Measurements from ENCODE around the gene LEAP2. TPM values are rescaled to one million over a fixed set of nuclear protein-coding genes. Genes with fewer than 3 reads are reported as not detected.
A peak's percentile ranks its signal among the peaks of the same experiment; 100 is the strongest.

Gene LEAP2
- polyA plus RNA-seq, 2 of the 4 experiments (the other 2 are of a cell fraction) = 1.6 to 4.8 TPM

GRCh38 chr5:132837868-132838267 lies 35.6 kb upstream of the LEAP2 start:
- Histone ChIP-seq H3K9me3 (no peaks in the 10 kb centered on the region), H3K4me2 (no peak overlapping the region), H3K4me1 (peaks cover 4% of the 10 kb centered on the region; the same call in 1 of the 3 replicates), H3K4me3 (no peak overlapping the region), H3K27ac (no peak overlapping the region)
- DNase-seq (ENCODE audit: low read depth in 1 of 2, low spot score in 1 of 2) = no peak
- 81% methylated on average over 2 of the region's 2 CpGs for WGBS (ENCODE audit: missing lambda C conversion rate)
- ChIA-PET CTCF (interaction anchor here (2.8 to 2.9 kb wide), 2 partner anchors 8 to 18 kb away, joined by 14 read pairs; partner anchors contain the start of gene SHROOM1), POLR2A (no interaction called here)
- TF ChIP-seq HES2 (IDR thresholded peaks at IDR 0.05) (no peak), POLR2AphosphoS2 (conservative IDR thresholded peaks at IDR 0.05; ENCODE audit: low read length) (no peak), ZSCAN20 (CRISPR knock-in tag; IDR thresholded peaks at IDR 0.05) (no peak), USF2 (IDR thresholded peaks at IDR 0.05) (no peak), HOXB5 (CRISPR knock-in tag; IDR thresholded peaks at IDR 0.05) (no peak)
- FAIRE-seq = no peak
- ATAC-seq = no peak; a peak in 1 of 6 replicates

- Histone ChIP-seq H3K4me3 (no peak overlapping the region), H3K27ac (no peak overlapping the region), H3K4me2 (no peak overlapping the region), H3K4me1 (peaks cover 4% of the 10 kb centered on the region; the same call in 1 of the 3 replicates), H3K9me3 (no peaks in the 10 kb centered on the region)
- TF ChIP-seq JUNB (IDR thresholded peaks at IDR 0.05) = no peak
- TF ChIP-seq POLR2AphosphoS2 (conservative IDR thresholded peaks at IDR 0.05; ENCODE audit: low read length) = no peak
- no peak for TF ChIP-seq NFE2L2 (conservative IDR thresholded peaks at IDR 0.05; ENCODE audit: low read length)
- ATAC-seq = no peak
- FAIRE-seq = no peak
- DNase-seq (ENCODE audit: low read depth in 1 of 2, low spot score in 1 of 2) = no peak
- ChIA-PET CTCF (interaction anchor here (1.0 to 2.9 kb wide), 3 partner anchors 9 to 28 kb away, joined by 4 to 14 read pairs (median 14); partner anchors contain the start of genes GDF9, SHROOM1 and UQCRQ), POLR2A (no interaction called here)
- WGBS (ENCODE audit: missing lambda C conversion rate) = 71% methylated on average over 3 of the region's 3 CpGs
Measured at GRCh38 chr5:132838516-132839282, 34.8 kb upstream of the LEAP2 start.

GRCh38 chr5:132839426-132840301 lies 33.8 kb upstream of the LEAP2 start:
- CTCF ChIA-PET = interaction anchor here (1.0 to 2.9 kb wide), 3 partner anchors 10 to 27 kb away, joined by 4 to 14 read pairs (median 14); partner anchors contain the start of genes GDF9, SHROOM1 and UQCRQ
- Histone ChIP-seq H3K4me2 (no peak overlapping the region), H3K4me1 (peaks cover 4% of the 10 kb centered on the region; the same call in 1 of the 3 replicates), H3K27ac (peak overlapping the region in 1 of 2 experiments; percentile 9; a peak in 1 of 6 replicates), H3K4me3 (no peak overlapping the region), H3K9me3 (no peaks in the 10 kb centered on the region)
- WGBS (ENCODE audit: missing lambda C conversion rate) = 82% methylated on average over 8 of the region's 8 CpGs
- no peak for FAIRE-seq
- TF ChIP-seq USF2 (IDR thresholded peaks at IDR 0.05) (no peak), HES2 (IDR thresholded peaks at IDR 0.05) (no peak), CEBPB (IDR thresholded peaks at IDR 0.05) (no peak), E2F6 (IDR thresholded peaks at IDR 0.05; ENCODE audit: borderline replicate concordance, low read depth) (no peak), NR3C1 (IDR thresholded peaks at IDR 0.05) (no peak), POLR2AphosphoS2 (conservative IDR thresholded peaks at IDR 0.05; ENCODE audit: low read length) (no peak), ZNF302 (CRISPR knock-in tag; IDR thresholded peaks at IDR 0.05) (no peak), EP300 (IDR thresholded peaks at IDR 0.05) (no peak), FOSB (CRISPR knock-in tag; IDR thresholded peaks at IDR 0.05) (no peak), HOXA7 (CRISPR knock-in tag; IDR thresholded peaks at IDR 0.05) (no peak), CHD2 (IDR thresholded peaks at IDR 0.05; ENCODE audit: low read length, partially characterized antibody) (no peak), HOXB5 (CRISPR knock-in tag; IDR thresholded peaks at IDR 0.05) (no peak), RCOR1 (IDR thresholded peaks at IDR 0.05; ENCODE audit: low read depth, low read length) (no peak), POLR2A (IDR thresholded peaks at IDR 0.05; ENCODE audit: low read length) (no peak), SMC3 (IDR thresholded peaks at IDR 0.05) (no peak), ESRRA (IDR thresholded peaks at IDR 0.05; ENCODE audit: borderline replicate concordance, low read length) (no peak)
- ATAC-seq = no peak
- DNase-seq (ENCODE audit: low read depth in 1 of 2, low spot score in 1 of 2) = no peak
- POLR2A ChIA-PET = no interaction called here
